IPS-NIHi7 (cell line): Measurements from ENCODE around the gene CD177.
A peak's percentile ranks its signal among the peaks of the same experiment; 100 is the strongest.
"Not testable (repeated sequence)": the region's sequence is repeated elsewhere in the genome, so short reads cannot be mapped to it uniquely, and the experiment has no call there.

ENCODE experiments used
- DNase-seq: peaks from one replicate; pipeline ENCODE4 v3.0.0; 2012; ENCODE audit warnings: mixed read lengths; ENCODE audit errors: extremely low spot score

Gene CD177

DNA sequence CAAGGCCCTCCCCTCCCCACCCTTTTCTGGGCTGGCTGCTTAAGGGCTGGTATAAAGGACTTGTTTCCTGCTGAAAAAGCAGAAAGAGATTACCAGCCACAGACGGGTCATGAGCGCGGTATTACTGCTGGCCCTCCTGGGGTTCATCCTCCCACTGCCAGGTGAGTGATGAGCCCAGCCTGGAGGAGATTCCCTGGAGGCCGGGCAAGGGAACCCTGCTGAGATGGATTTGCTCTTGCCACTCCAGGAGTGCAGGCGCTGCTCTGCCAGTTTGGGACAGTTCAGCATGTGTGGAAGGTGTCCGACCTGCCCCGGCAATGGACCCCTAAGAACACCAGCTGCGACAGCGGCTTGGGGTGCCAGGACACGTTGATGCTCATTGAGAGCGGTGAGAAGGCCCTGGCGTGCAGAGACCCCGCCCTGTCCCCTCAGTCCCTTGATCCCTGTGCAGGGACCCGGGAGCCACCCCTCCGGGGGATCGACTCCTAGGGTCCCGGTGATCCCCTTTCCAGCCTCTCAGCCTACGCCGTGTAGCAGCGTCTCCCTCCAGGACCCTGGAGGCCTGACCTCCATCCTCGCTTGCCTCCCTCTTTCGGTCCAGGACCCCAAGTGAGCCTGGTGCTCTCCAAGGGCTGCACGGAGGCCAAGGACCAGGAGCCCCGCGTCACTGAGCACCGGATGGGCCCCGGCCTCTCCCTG is at the start of gene CD177:
Gene CD177, plus strand, starts transcription at position 81 of the 699 bp plus-strand sequence. Its CDS starts 29 bp downstream, at position 110.
- peak; percentile 62 for DNase-seq

DNA sequence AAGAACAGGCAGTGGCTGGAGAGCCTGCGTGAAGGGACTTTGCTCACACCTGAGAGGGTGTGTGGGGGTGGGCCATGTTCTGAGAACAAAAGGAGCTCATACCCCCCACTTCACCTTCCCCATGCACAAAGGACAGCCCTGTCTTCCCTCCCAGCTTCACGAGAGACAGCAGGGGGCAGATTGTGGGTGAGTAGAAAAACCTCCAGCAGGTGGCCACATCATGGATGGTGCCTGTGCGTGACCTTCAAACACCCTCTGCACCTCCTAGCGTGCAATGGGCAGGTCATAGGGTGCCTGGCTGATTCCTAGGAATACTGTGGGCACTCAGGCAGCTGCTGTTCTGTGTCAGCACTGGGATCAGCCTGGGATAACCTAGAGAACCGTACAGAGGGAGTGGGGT is 47.8 kb upstream of the CD177 start:
- DNase-seq: no peak

GRCh38 chr19:43306097-43306496 is 47.4 kb upstream of the CD177 start:
- no peak for DNase-seq

DNA sequence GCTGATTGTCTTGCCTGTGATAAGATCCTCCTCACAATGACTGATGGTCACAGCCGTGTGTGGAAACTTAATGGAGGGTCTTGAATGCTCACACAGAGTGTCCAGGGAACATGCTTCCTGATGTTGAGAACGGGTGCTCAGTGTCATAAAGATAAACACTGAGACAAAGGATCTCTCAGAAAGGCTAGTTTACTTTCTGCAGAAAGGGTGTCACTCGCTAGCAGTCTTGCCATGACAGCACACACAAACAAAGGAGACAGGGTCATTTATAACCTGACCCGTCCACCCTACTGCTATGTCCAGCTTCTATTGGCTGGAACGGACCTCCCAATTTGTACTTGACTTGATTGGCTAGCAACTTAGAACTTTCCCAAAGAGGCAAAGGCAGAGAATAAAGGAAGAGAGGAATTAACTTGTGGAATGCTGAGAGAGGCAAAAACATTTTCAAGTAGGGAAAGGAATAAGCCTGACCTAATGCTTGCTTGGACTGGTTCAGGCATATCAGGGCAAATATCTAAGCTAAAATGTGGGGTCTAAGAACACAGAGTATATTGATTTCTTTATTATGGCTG is 45.2 kb upstream of the CD177 start:
- no peak for DNase-seq

DNA sequence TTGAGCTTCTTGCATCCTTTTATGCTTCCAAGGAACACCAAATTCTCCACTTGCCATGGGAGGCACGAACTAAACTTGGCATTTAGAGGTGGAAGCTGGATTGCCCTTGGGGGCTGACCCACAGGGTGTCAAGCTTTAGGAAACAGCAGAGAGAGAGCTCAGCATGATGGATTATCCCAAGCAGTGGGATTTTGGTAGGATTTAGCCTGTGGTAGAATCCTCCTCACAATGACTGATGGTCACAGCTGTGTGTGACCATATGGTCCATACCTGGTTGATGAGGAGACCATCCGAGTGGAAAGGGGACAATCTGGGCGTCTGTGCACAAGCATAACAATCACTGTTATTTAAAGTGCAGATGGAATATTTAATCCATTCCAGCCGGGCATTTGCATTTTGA is 44.0 kb upstream of the CD177 start:
- no peak for DNase-seq

GRCh38 chr19:43310221-43310620 is 43.3 kb upstream of the CD177 start:
- no peak for DNase-seq

DNA sequence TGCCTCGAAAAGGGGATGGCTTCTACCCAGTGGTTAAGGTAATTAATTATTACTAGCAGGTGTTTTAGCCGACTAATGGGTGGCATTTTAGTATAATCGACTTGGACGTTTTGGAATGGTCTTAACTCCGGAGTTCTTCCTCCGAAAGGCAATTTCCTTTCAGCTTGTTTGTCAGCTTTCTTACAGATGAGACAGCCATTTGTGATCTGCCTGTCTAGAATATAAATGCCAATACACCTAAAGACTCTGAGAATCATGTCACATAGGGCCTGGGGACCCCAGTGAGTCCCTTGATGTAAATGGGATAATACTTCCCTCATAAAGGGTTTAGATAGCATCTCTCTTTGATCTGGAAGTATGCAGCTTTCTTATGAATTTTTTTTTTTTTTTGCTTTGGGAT is 42.2 kb upstream of the CD177 start:
- DNase-seq: no peak

GRCh38 chr19:43311706-43312105 is 41.8 kb upstream of the CD177 start:
- DNase-seq: no peak

- no peak for DNase-seq
Observed at GRCh38 chr19:43313711-43314495, 39.6 kb upstream of the CD177 start.

DNA sequence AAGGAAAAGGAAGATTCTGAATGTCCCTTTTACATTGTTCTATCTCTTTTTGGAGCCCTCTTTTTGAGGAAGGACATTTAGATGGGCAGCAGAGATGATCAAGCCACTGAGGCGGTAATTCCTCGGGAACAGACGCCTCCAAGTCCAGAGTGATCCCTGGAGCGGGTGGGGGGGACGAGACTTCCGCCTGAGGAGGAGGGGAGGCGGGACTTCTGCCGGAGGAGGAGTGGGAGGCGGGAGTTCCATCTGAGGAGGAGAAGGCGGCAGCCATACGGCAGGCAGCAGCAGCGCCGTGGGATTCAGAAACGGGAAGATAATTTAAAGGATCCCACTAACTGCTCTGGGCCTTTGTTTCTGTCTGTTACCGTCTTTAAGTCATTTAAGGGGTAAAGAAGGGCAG is 37.6 kb upstream of the CD177 start:
- DNase-seq: no peak

- peak; percentile 25 for DNase-seq
Observed at GRCh38 chr19:43316591-43317319, 36.7 kb upstream of the CD177 start.

DNA sequence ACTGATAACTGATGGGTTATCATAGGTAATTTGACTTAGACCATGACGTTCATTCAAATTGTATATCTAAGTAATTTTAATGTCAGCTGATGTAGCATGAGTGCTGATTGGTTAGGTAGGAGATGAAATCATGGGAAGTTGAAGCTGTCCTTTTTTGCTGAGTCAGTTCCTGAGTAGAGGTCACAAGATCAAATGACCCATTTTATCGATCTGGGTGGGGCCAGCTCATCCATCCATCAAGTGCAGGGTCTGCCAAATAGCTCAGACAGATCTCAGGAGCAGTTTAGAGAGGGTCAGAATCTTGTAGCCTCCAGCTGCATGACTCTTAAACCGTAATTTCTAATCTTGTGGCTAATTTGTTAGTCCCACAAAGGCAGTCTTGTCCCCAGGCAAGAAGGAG is 35.3 kb upstream of the CD177 start:
- DNase-seq: no peak

DNA sequence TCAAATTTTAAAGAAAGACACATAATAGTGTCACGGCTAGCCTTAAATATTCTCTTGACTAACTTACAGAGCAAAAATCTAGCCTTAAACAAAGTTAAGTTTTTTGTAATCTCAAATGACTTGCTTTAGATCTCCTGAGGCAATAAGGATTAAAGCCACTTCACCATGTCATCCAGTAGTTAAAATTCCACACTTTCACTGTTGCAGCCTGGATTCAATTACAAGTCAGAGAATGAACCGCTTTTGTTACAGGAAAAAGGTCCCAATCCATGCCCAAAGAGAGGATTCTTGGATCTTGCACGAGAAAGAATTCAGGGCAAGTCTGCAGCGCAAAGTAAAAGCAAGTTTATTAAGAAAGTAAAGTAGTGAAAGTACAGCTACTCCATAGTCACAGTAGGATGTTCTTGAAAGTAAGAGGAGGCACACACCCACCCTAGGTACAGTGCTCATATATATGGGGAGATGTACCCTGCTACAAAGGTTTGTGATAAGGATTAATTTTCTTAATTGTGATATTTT is 34.6 kb upstream of the CD177 start:
- no peak for DNase-seq

GRCh38 chr19:43320546-43320945 is 32.9 kb upstream of the CD177 start:
- no peak for DNase-seq

DNA sequence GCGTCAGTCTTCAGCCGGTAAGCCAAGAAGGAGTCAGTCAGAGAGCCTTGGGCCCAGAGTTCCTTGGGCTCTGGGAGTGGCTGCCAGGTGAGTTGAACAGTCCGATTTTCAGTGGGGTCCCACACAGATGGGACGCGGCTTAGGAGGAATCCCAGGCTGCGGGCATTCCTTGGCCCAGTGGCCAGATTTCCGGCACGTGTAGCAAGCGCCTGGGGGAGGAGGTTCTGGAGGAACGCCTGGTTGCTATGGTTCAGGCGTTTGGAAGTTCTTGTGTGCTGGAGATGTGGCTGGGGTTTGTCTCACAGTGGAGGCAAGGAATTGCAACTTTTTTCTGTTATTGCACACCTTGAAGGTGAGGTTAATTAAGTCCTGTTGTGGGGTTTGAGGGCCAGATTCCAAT is 26.7 kb upstream of the CD177 start:
- DNase-seq: not testable (repeated sequence)

GRCh38 chr19:43328561-43328960 is 24.9 kb upstream of the CD177 start:
- DNase-seq: not testable (repeated sequence)

DNA sequence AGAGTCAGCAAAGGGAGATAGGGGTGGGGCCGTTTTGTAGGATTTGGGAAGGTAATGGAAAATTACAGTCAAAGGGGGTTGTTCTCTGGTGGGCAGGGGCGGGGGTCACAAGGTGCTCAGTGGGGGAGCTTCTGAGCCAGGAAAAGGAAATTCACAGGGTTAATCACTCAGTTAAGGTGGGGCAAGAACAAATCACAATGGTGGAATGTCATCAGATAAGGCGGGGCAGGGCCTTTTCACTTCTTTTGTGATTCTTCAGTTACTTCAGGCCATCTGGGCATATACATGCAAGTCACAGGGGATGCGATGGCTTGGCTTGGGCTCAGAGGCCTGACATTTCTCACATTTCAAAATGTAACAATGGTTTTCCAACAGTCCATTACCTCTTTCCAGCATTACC is 24.4 kb upstream of the CD177 start:
- DNase-seq: not testable (repeated sequence)

DNA sequence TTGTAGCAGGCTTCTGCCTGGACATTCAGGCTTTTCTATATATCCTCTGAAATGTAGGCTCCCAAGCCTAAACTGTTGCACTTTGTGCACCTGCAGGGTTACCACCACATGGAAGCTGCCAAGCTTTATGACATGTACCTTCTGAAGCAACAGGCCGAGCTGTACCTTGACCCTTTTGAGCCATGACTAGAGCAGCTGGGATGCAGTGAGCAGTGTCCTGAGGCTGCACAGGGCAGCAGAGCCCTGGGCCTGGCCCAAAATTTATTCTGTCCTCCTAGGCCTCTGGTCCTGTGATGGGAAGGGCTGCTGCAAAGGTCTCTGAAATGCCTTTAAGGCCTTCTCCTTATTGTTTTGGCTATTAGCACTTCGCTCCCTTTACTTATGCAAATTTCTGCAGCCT is 23.5 kb upstream of the CD177 start:
- no peak for DNase-seq

- no peak for DNase-seq
Observed at GRCh38 chr19:43330726-43331434, 22.6 kb upstream of the CD177 start.

GRCh38 chr19:43331435-43332010 is 22.0 kb upstream of the CD177 start:
- no peak for DNase-seq
